Measurements from ENCODE around the gene LPAR1.

Gene LPAR1

GRCh38 chr9:110897943-110898342 lies 140.3 kb downstream of the LPAR1 start:
- no peak overlapping the region for H3K4me3 ChIP-seq (replicated peaks; ENCODE audit: insufficient read depth, low read length)
- H3K27me3 ChIP-seq (ENCODE audit: insufficient read depth, poor library complexity, severe bottlenecking): no peaks in the 10 kb centered on the region
- TF ChIP-seq SPI1 (IDR thresholded peaks at IDR 0.05; ENCODE audit: borderline replicate concordance, low read depth): no peak
- TF ChIP-seq, protein P1, sequence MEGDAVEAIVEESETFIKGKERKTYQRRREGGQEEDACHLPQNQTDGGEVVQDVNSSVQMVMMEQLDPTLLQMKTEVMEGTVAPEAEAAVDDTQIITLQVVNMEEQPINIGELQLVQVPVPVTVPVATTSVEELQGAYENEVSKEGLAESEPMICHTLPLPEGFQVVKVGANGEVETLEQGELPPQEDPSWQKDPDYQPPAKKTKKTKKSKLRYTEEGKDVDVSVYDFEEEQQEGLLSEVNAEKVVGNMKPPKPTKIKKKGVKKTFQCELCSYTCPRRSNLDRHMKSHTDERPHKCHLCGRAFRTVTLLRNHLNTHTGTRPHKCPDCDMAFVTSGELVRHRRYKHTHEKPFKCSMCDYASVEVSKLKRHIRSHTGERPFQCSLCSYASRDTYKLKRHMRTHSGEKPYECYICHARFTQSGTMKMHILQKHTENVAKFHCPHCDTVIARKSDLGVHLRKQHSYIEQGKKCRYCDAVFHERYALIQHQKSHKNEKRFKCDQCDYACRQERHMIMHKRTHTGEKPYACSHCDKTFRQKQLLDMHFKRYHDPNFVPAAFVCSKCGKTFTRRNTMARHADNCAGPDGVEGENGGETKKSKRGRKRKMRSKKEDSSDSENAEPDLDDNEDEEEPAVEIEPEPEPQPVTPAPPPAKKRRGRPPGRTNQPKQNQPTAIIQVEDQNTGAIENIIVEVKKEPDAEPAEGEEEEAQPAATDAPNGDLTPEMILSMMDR (IDR thresholded peaks at IDR 0.05; ENCODE audit: insufficient read depth, low read length): no peak
- no peak for TF ChIP-seq REST (IDR thresholded peaks at IDR 0.05; ENCODE audit: insufficient replicate concordance, low read depth)
- no peak for TF ChIP-seq POLR2AphosphoS5 (IDR thresholded peaks at IDR 0.05; ENCODE audit: low read depth)
- no peak for TF ChIP-seq GABPA (IDR thresholded peaks at IDR 0.05; ENCODE audit: low read depth)
- no peak for DNase-seq (ENCODE audit: low read depth in 1 of 2, low spot score in 1 of 2)
- no peak overlapping the region for H3K27ac ChIP-seq (replicated peaks)

- no peak overlapping the region for H3K4me3 ChIP-seq (replicated peaks; ENCODE audit: insufficient read depth, low read length)
- H3K27me3 ChIP-seq (ENCODE audit: insufficient read depth, poor library complexity, severe bottlenecking): no peaks in the 10 kb centered on the region
- no peak overlapping the region for H3K27ac ChIP-seq (replicated peaks)
- no peak for DNase-seq (ENCODE audit: low read depth in 1 of 2, low spot score in 1 of 2)
- TF ChIP-seq SPI1 (IDR thresholded peaks at IDR 0.05; ENCODE audit: borderline replicate concordance, low read depth) (no peak), GABPA (IDR thresholded peaks at IDR 0.05; ENCODE audit: low read depth) (no peak), REST (IDR thresholded peaks at IDR 0.05; ENCODE audit: insufficient replicate concordance, low read depth) (no peak)
These were observed 142.9 kb downstream of the LPAR1 start for GRCh38 chr9:110895147-110895905.

GRCh38 chr9:110894731-110895130 lies 143.5 kb downstream of the LPAR1 start:
- no peak for DNase-seq (ENCODE audit: low read depth in 1 of 2, low spot score in 1 of 2)
- H3K27ac ChIP-seq (replicated peaks): no peak overlapping the region
- H3K4me3 ChIP-seq (replicated peaks; ENCODE audit: insufficient read depth, low read length): no peak overlapping the region
- no peaks in the 10 kb centered on the region for H3K27me3 ChIP-seq (ENCODE audit: insufficient read depth, poor library complexity, severe bottlenecking)
- TF ChIP-seq POLR2AphosphoS5 (IDR thresholded peaks at IDR 0.05; ENCODE audit: low read depth): no peak

GRCh38 chr9:110892689-110893088 lies 145.6 kb downstream of the LPAR1 start:
- DNase-seq (ENCODE audit: low read depth in 1 of 2, low spot score in 1 of 2): no peak
- no peaks in the 10 kb centered on the region for H3K27me3 ChIP-seq (ENCODE audit: insufficient read depth, poor library complexity, severe bottlenecking)
- no peak for TF ChIP-seq SPI1 (IDR thresholded peaks at IDR 0.05; ENCODE audit: borderline replicate concordance, low read depth)
- no peak for TF ChIP-seq POLR2AphosphoS5 (IDR thresholded peaks at IDR 0.05; ENCODE audit: low read depth)
- H3K27ac ChIP-seq (replicated peaks): no peak overlapping the region
- H3K4me3 ChIP-seq (replicated peaks; ENCODE audit: insufficient read depth, low read length): no peak overlapping the region

- Histone ChIP-seq H3K27me3 (ENCODE audit: insufficient read depth, poor library complexity, severe bottlenecking) (no peaks in the 10 kb centered on the region), H3K27ac (replicated peaks) (no peak overlapping the region), H3K4me3 (replicated peaks; ENCODE audit: insufficient read depth, low read length) (no peak overlapping the region)
- DNase-seq (ENCODE audit: low read depth in 1 of 2, low spot score in 1 of 2): no peak
- no peak for TF ChIP-seq SPI1 (IDR thresholded peaks at IDR 0.05; ENCODE audit: borderline replicate concordance, low read depth)
- no peak for TF ChIP-seq POLR2AphosphoS5 (IDR thresholded peaks at IDR 0.05; ENCODE audit: low read depth)
- no peak for TF ChIP-seq REST (IDR thresholded peaks at IDR 0.05; ENCODE audit: insufficient replicate concordance, low read depth)
These were observed 146.5 kb downstream of the LPAR1 start for GRCh38 chr9:110891760-110892159.
